HepG2 (cell line): ENCODE measurements around the gene PGC. TPM values are rescaled to one million over a fixed set of nuclear protein-coding genes. Genes with fewer than 3 reads are reported as not detected.

Experiments used
- BRD4 ChIP-seq: sonication (generic); formaldehyde crosslinking; IDR thresholded peaks from 2 replicates; pipeline ENCODE4 v1.4.0; 2020; ENCODE audit warnings: missing genetic modification reagents
- CCAR2 ChIP-seq: fragments of 200-400 bp; formaldehyde crosslinking; optimal IDR thresholded peaks from 2 replicates; pipeline ENCODE3; 2018; ENCODE audit warnings: low read depth, mild to moderate bottlenecking, low read length, moderate library complexity
- CREB1 ChIP-seq, 2 experiments: fragments of 450-650 bp in 1 of 2; IDR thresholded peaks; 2 replicates each; pipeline ENCODE4 v1.6.1; 2016 to 2017; ENCODE audit warnings: control low read depth in 1 of 2, mild to moderate bottlenecking in 1 of 2, missing compliant biosample characterization in 1 of 2, missing genetic modification characterization in 1 of 2
- CTCF ChIP-seq: sonication (generic); formaldehyde crosslinking; IDR thresholded peaks from 2 replicates; pipeline ENCODE4 v1.5.0; 2020; ENCODE audit warnings: mild to moderate bottlenecking, missing genetic modification reagents, moderate library complexity
- E2F5 ChIP-seq: sonication (generic); formaldehyde crosslinking; conservative IDR thresholded peaks from 2 replicates; pipeline ENCODE4 v1.4.0; 2020; ENCODE audit warnings: missing genetic modification reagents
- ERF ChIP-seq: IDR thresholded peaks from 2 replicates; pipeline ENCODE4 v1.6.1; 2018; ENCODE audit warnings: missing biosample characterization, missing genetic modification reagents
- FOSL2 ChIP-seq: sonication (generic); formaldehyde crosslinking; IDR thresholded peaks from 2 replicates; pipeline ENCODE4 v1.4.0; 2020; ENCODE audit warnings: missing genetic modification reagents
- HNRNPL ChIP-seq: fragments of 200-400 bp; formaldehyde crosslinking; IDR thresholded peaks from 2 replicates; pipeline ENCODE4 v1.6.1; 2017; ENCODE audit warnings: mild to moderate bottlenecking, low read depth, low read length
- HOXA9 ChIP-seq: sonication (generic); formaldehyde crosslinking; IDR thresholded peaks from 2 replicates; pipeline ENCODE4 v1.8.1; 2022; ENCODE audit warnings: missing genetic modification reagents, mild to moderate bottlenecking, moderate library complexity, borderline replicate concordance
- IKZF5 ChIP-seq: IDR thresholded peaks from 2 replicates; pipeline ENCODE4 v1.6.1; 2018; ENCODE audit warnings: missing genetic modification reagents, mild to moderate bottlenecking, missing compliant biosample characterization
- KAT2B ChIP-seq: fragments of 150-350 bp; IDR thresholded peaks from 2 replicates; pipeline ENCODE4 v1.6.1; 2014; ENCODE audit warnings: low read depth, low read length, borderline replicate concordance
- KMT2A ChIP-seq: sonication (generic); formaldehyde crosslinking; IDR thresholded peaks from 2 replicates; pipeline ENCODE4 v1.4.0; 2020; ENCODE audit warnings: missing genetic modification reagents
- MAF1 ChIP-seq: sonication (generic); formaldehyde crosslinking; IDR thresholded peaks from 2 replicates; pipeline ENCODE4 v1.5.0; 2020; ENCODE audit warnings: missing genetic modification reagents, borderline replicate concordance
- MYNN ChIP-seq: sonication (generic); formaldehyde crosslinking; IDR thresholded peaks from 2 replicates; pipeline ENCODE4 v1.4.0; 2020; ENCODE audit warnings: mild to moderate bottlenecking, low read depth, missing genetic modification reagents
- SNRNP70 ChIP-seq: fragments of 200-400 bp; formaldehyde crosslinking; IDR thresholded peaks from 2 replicates; pipeline ENCODE4 v1.6.1; 2017; ENCODE audit warnings: mild to moderate bottlenecking, low read depth, low read length, moderate library complexity
- SYNCRIP ChIP-seq: fragments of 200-400 bp; formaldehyde crosslinking; IDR thresholded peaks from 2 replicates; pipeline ENCODE4 v1.6.1; 2018; ENCODE audit warnings: mild to moderate bottlenecking, low read depth, low read length; ENCODE audit not compliant: insufficient read depth
- YEATS2 ChIP-seq: sonication (generic); formaldehyde crosslinking; IDR thresholded peaks from 2 replicates; pipeline ENCODE4 v1.4.0; 2020; ENCODE audit warnings: missing genetic modification reagents, borderline replicate concordance
- ZBTB34 ChIP-seq: sonication (generic); formaldehyde crosslinking; IDR thresholded peaks from 2 replicates; pipeline ENCODE4 v1.8.0; 2022; ENCODE audit warnings: mild to moderate bottlenecking, missing genetic modification reagents
- ZNF235 ChIP-seq: sonication (generic); formaldehyde crosslinking; IDR thresholded peaks from 2 replicates; pipeline ENCODE4 v1.8.1; 2023; ENCODE audit warnings: mild to moderate bottlenecking, missing genetic modification reagents, borderline replicate concordance
- ZNF44 ChIP-seq: sonication (generic); formaldehyde crosslinking; IDR thresholded peaks from 2 replicates; pipeline ENCODE4 v1.5.1; 2020; ENCODE audit warnings: mild to moderate bottlenecking, missing genetic modification reagents
- ZNF460 ChIP-seq: sonication (generic); formaldehyde crosslinking; IDR thresholded peaks from 2 replicates; pipeline ENCODE4 v1.5.1; 2020; ENCODE audit warnings: missing genetic modification reagents, mild to moderate bottlenecking, borderline replicate concordance
- ZNF572 ChIP-seq: sonication (generic); formaldehyde crosslinking; IDR thresholded peaks from 2 replicates; pipeline ENCODE4 v1.5.1; 2020; ENCODE audit warnings: mild to moderate bottlenecking, missing genetic modification reagents
- ZNF629 ChIP-seq: sonication (generic); formaldehyde crosslinking; conservative IDR thresholded peaks from 2 replicates; pipeline ENCODE4 v1.5.0; 2020; ENCODE audit warnings: missing genetic modification reagents
- ZNF674 ChIP-seq: sonication (generic); formaldehyde crosslinking; IDR thresholded peaks from 2 replicates; pipeline ENCODE4 v1.5.0; 2020; ENCODE audit warnings: low read depth, mild to moderate bottlenecking, missing genetic modification reagents
- polyA plus RNA-seq, 8 experiments: library from polyadenylated mRNA; depleted of rRNA in 3 of 8; stranded (reverse) in 7 of 8; unstranded in 1 of 8; fragments of >200 nt; fragmentation: Illumina TruSeq in 4 of 8; extraction: Trizol in 4 of 8; gene quantifications; 2 replicates each; pipeline versions ENCODE4 v1.2.1 to v1.2.3, GENCODE V29; 2011 to 2016; ENCODE audit warnings: low read depth in 4 of 8, missing spikeins in 1 of 8, mixed read lengths in 1 of 8; ENCODE audit not compliant: insufficient read depth in 1 of 8
- total RNA-seq, 5 experiments: library from RNA; depleted of rRNA; stranded (reverse); fragments of >200 nt; fragmentation: Illumina TruSeq; extraction: Trizol; gene quantifications; 2 replicates each; pipeline ENCODE4 v1.2.3, GENCODE V29; 2016; ENCODE audit warnings: low read depth in 1 of 5

The PGC gene
- total and polyA plus RNA-seq, 2 of the 13 experiments (the other 11 are each of a cell fraction or from before 2014, with no cell fraction given): 426 to 502 TPM

- TF ChIP-seq ZBTB34 (CRISPR knock-in tag) (0 out of 2 replicates have a peak, but pooled peaks have one; percentile 28), YEATS2 (CRISPR knock-in tag) (peak; percentile 97; the same call in 1 of the 2 replicates), ZNF674 (CRISPR knock-in tag) (peak; percentile 60; the same call in 1 of the 2 replicates), E2F5 (CRISPR knock-in tag) (0 out of 2 replicates have a peak, but pooled peaks have one; percentile 46), CCAR2 (no peak), ZNF629 (CRISPR knock-in tag) (no peak; the same call in 1 of the 2 replicates), HNRNPL (0 out of 2 replicates have a peak, but pooled peaks have one; percentile 30), KMT2A (CRISPR knock-in tag) (peak; percentile 94), FOSL2 (CRISPR knock-in tag) (peak; percentile 55), CTCF (CRISPR knock-in tag) (peak; percentile 92), ZNF460 (CRISPR knock-in tag) (no peak; the same call in 1 of the 2 replicates), SYNCRIP (no peak), ZNF572 (0 out of 2 replicates have a peak, but pooled peaks have one; percentile 77), HOXA9 (CRISPR knock-in tag) (no peak), ERF (CRISPR knock-in tag) (peak; percentile 98), SNRNP70 (no peak), MAF1 (CRISPR knock-in tag) (0 out of 2 replicates have a peak, but pooled peaks have one; percentile 16), CREB1 (IDR thresholded peaks at IDR 0.05) (peak; percentile 97), CREB1 (CRISPR knock-in tag; IDR thresholded peaks at IDR 0.05) (peak; percentile 99), MYNN (CRISPR knock-in tag) (no peak), BRD4 (CRISPR knock-in tag) (peak; percentile 94), IKZF5 (CRISPR knock-in tag) (peak; percentile 97), ZNF235 (CRISPR knock-in tag) (no peak), KAT2B (no peak), ZNF44 (no peak)
Observed at GRCh38 chr6:41787219-41787917, 40.2 kb upstream of the PGC start, which contains the start of gene TOMM6 (continued).
